Amygdala (tissue), 56 donors: ENCODE data around the gene RUNDC3A.

ENCODE experiments used
- DNase-seq, 56 donors: peaks; one replicate each; lab custom pipeline; 2025; lab: John Stamatoyannopoulos, UW

RUNDC3A gene

DNA sequence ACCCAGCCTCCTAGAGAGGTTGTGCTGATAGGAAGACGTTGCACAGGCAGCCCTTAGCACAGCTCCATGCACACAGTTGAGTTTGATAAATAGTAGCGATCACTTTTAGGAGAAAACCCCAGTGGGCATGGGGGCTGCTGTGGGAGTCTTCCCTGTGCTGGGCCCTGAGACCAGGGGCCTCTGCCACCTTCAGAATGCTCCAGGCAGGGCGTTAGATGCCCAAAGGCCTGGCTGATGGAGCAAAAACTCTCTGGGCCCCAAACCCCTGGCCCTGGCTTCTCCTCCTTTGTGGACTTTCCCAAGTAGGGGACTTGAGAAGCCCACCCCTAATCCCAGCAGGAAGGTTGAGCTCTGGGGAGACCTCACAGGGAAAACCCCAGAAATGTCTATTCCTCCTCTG lies 26.1 kb upstream of the RUNDC3A start:
- DNase-seq: no peak

DNA sequence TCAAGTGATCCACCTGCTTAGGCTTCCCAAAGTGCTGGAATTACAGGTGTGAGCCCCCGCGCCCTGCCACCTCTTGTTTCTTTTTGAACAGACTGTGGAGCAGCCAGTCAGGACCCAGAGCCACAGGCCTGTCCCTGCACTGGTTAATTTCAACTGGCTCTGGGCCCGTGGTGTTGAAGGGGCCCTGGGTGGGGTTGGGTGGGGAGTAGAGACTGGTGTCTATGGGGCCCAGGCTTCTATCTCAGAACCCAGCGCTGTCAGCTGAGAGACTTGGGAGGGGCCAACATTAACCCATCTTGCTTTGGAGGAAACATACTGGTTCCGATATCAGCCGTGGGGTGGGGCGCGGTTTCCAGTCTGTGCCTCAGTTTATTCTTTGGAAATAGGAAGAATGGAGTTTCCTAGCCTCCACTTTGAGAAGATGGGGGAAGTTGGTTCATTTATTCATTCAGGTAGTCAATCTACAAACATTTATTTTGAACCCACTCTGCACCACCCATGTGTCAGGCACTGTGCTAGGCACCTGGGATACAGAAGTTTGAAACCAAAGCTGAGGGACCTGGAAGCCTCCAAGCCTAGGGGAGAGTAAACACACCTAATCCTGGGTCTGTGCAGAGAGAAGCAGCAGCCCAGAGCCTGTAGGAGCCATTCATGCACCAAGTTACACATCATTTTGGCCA lies 24.9 kb upstream of the RUNDC3A start:
- no peak for DNase-seq

DNA sequence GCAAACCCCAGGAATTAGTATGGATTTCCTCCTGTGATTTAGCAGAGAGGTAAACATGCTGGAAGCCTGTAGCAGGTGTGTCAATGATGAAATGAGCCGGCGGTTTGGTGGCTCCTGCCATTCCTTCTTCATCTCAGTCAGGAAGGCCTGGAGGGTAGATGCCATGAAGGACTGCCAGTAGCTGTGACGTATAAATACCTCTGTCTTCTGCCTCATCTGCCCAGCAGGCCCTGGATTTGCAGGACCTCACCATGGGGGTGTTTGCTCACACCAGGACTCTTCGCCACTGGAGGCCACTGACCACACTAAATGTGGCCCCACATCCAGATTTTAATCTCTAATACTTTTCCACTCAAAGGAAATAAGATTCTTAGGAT lies 24.4 kb upstream of the RUNDC3A start:
- DNase-seq: no peak

DNA sequence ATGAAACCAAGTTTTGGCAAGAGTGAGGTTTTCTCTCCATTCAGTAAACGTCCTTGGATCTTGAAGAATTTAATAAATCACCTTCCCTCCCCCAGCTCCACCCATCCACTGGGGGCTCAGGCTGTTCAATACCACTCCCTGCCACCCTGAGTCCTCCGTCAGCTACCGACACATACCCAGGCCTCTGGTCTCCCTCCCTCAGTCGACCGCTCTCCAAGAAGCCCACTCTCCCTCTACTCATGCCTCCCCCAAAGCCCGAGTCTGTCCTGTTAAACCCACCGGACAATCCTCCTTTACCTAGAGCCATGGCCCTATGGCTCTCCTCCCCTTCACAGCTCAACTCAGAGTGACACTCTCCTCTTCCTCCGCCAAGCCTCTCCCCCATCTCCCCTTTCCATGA lies 20.8 kb upstream of the RUNDC3A start:
- no peak for DNase-seq

DNA sequence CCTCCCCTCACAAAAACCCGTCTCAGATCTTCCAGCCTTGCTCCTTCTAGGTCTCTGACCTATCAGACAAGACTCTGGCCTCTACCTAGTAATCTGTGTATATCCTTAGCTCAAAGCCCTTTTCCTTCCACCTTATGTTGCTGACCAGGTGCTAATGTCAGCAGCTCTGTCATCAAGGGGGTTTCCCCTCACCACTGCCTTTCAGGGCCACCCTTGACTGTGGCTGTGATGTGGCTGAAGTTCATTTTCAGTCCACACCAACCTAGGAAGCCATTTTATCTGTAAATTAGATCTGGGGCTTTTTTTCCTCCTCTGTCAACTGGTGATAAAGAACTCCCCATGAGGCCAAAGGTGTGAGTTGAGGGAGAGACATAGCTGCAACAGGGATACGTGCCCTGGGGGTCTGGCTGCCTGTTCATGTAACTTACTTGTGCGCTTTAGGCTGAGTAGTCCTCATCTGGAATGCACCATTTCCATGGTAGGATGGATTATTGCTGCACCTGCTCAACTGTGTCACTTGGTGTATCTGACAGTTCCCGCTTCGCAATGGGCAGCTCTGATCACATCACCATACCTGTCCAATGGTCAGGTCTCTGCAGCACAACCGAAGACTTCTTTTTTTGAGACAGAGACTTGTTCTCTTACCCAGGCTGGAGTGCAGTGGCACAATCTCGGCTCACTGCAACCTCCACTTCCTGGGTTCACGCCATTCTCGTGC lies 14.7 kb upstream of the RUNDC3A start:
- DNase-seq: no peak

DNA sequence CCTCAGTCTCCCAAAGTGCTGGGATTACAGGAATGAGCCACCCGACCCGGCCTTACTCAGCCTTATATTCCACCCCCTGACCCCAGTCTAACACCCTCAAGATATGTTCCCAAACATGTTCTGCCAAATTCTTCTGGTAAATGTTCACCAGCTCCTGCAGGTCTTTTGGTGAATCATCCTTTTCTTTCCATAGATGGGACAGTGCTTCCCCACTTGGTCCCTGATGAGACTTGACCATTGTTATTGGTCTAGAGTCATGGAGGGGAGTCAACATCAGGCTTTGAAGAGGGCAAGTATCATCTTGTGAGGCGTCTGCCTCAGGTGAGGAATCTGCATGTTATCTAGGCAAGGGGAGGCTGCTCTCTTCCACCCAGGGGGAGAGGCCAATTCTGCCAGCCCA lies 10.4 kb upstream of the RUNDC3A start:
- DNase-seq: no peak

DNA sequence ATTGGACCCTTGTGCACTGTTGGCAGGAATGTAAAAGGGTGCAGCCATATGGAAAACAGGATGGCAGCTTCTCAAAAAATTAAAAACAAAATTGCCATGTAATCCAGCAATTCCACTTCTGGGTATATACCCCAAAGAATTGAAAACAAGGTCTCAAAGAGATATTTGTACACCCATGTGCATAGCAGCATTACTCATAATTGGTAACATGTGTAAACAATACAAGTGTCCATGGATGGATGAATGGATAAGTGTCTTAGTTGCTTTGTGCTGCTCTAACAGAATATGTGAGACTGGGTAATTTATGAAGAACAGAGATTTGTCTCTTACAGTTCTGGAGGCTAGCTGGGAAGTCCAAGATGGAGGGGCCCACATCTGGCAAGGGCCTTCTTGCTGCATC lies 3.8 kb upstream of the RUNDC3A start:
- DNase-seq: no peak

DNA sequence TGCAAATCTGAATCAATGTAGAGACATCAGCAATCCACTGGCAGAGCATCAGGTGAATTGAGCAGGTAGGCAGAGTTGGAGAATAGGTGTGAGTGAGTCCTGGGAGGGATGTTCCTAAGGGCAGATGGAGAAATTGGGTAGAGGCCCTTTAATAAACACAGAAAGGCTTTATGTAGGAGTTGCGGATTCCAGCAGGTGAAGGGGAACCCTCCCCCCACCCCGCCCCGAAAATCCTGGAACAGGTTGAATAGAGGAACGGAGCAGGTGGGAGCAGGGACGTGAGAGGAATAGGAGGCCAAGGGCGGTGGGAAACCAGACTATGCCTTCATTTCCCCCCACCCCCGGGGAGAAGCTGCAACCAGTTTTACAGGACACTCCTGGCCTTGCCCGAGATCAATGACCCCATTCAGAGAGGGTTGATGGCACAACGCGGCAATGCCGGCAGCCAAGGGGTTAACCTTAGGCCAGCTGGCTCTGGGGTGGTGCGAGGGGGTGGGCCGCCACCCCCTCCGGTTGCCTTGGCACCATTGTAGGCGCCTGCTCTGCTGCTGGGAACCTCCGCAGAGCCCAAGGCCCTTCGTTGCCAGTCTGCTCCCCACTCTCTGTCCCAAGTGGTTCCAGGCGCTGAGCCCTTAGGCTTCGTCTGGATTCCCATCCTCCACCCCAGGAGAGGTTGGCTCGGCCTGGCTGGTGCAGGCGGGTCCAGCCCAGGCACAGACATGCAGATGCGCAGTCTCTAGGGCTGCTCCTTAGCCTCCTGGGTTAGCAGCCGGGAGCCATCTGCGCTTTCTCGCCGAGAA lies 814 bp upstream of the RUNDC3A start:
- DNase-seq: peak in 54 of 56 donors; percentile 21 to 87 (median 74)

DNA sequence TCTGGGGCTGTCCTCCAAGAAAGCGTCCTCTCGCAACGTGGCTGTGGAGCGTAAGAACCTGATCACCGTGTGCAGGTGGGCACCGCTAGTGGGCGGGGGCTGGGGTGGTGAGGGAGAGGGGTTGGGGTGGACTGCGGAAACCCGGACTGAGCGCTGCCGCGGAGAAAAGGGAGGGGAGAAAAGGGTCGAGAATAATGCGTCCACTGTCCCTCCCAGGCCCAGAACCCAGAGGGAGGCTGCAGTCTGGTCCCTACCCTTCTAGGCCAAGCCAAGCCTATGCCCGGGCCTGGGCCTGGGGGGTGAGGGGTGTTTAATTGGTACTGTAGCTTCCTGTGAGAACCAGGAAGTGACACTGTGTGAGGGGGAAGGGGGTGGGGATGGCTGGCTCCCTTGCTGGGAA lies 464 bp downstream of the RUNDC3A start:
- DNase-seq: peak in 30 of 56 donors; percentile 20 to 67 (median 50)

DNA sequence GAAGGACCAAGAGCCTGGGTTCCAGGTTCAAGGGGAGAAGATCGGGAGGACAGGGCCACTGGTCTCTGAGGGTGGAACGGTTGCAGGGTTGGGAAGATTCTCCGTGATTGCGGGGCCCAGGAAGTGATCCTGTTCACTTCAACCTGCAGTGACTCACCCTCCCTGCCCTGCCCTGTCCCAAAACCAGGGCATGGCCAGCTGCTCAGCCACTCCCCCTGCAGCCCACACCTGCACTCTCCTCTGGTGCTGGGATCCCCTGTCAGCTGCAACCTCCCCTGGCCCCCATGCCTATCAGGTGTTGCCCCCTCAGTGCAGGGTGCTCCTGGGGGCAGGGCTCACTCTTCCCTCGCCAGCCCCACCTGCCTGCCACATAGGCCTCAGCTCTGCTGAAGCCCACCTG lies 1.1 kb downstream of the RUNDC3A start:
- no peak for DNase-seq

DNA sequence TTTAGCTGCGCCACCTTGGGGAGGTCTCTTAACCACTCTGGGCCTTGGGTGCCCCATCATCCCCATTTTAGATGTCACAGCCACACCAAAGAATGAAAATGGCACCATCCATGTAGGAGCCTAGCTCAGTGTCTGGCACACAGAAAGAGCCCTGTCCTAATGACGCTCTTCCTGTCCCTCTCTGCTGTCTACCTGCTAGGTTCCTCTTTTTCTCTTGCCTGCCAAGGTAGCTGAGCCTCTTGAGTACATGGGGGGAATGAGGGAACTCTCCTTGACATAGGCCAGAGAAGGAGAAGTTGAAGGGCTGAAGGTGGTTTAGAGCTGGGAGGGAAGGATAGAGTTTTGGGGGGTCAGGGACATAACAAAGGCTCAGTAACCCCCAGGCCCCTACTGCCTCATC lies 1.8 kb downstream of the RUNDC3A start:
- no peak for DNase-seq

DNA sequence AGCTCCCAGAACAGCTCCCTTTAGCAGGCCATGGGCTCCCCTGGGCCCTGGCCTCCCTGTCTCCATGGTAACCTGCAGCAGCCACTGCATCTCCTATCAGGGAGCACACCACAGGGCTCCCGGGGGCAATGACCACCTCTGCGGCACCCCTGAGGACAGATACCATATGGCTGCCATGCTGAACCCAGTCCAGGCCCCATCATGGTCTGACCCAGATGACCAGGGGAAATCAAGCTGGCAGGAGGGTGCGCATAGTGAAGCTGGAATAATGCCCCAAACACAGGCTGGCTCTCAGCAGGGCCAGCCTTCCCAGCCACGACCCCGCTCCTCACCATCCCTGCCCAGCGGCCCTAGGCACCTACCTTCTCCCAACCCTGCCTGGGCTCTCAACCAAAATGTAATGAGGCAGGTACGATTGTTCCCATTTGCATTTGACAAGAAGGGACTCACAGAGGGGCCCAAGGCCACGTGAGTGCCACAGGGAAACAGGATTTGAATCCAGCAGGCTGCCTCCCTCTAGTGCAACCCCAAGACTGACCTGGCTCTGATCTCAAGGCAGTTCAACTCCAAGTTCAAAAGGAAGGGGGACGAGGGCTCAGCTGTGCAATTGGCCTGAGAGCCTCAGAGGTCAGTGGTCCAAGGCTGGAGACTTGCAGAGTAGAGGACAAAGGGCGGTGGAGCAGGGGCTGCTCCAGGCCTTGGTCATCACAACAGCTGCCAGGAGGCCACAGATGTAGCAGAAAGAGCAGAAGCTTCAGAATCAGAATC lies 2.4 kb downstream of the RUNDC3A start:
- no peak for DNase-seq

DNA sequence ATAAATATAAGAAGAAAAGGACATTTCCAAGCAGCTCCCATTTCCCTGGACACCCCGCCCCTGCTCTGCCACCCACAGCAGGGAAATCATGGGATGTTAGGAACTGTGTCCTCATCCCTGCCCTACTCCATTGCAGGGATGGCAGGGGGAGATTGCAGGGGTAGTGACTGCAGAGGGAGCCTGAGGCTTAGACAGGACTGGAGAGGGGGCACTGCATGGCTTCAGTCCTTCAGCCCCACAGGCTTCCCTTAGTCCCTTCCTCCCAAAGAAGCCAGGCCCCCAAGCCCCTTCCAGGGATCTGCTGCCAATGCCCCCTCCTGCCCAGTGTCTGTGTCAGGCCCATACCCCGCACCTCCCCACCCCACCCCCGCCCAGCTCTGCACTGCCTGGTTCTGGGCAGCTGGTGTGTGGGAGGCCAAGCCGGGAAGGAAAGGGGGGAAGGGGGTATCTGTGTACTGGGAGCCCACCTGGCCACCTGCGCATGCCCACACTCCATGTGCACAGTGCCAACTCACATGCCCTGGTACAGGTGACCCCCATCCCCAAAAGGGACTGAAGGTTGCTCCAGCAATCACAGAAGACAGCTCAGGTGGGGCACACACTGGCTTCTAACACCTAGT lies 3.3 kb downstream of the RUNDC3A start:
- DNase-seq: peak in 4 of 56 donors; percentile 9 to 38 (median 30)

DNA sequence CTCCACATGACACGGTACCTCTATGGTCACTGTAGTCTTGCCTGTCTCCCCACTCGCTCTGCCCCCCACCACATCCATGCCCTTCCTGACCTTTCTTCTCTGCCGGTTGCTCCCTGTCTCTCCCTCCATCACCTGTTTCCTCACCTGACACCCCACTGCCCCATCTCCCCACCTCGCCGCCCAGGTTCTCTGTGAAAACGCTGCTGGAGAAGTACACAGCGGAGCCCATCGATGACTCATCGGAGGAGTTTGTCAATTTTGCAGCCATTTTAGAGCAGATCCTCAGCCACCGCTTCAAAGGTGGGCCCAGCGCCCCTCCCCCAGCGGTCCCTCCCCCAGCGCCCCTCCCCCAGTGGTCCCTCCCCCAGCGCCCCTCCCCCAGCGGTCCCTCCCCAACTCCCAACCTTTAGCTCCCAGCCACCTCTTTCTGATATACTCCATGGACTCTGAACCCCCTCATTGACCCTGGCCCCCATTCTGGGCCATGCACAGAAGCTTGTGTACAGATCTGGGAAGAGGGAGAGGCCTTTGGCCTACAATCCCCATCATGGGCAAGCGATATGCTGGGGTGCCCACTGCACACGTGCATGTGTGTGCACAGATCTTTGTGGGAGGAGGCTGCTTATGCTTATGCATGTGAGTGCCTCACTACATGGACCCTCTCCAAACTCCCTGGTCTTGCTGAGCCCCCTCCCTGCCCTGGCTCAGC lies 4.1 kb downstream of the RUNDC3A start:
- DNase-seq: no peak

DNA sequence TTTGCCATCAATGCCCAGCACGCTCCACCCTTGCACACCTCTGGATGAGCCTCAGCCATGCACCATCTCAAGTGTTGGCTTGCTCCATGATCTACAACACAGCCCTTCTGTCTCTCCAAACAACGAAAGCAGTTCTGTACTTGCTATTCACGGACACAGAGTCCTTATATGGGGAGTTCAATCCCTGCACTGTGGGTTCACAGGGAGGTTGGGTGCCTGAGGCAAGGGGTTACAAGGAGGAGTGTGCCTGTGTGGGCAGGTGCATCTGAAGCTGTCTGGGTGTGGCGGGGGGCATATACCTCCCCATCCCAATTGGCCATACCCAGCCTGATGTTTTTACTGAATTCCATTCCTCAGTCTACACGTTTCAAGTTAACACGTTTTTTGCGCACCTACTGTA lies 5.6 kb downstream of the RUNDC3A start:
- no peak for DNase-seq

DNA sequence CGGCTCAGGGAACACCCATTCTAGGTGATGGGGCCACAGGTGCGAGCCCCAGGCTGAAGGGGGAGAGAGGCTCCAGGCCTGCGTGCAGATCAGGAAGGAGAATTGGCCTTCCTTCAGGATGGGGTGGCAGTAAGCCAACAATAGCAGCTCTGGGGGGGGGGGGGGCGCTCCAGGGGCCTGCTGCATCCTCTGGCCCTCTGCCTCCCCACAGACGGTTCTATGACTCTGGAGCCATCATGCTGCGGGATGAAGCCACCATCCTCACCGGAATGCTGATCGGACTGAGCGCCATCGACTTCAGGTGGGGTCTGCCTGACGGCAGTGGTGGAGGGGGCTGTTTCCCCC lies 6.1 kb downstream of the RUNDC3A start:
- no peak for DNase-seq

DNA sequence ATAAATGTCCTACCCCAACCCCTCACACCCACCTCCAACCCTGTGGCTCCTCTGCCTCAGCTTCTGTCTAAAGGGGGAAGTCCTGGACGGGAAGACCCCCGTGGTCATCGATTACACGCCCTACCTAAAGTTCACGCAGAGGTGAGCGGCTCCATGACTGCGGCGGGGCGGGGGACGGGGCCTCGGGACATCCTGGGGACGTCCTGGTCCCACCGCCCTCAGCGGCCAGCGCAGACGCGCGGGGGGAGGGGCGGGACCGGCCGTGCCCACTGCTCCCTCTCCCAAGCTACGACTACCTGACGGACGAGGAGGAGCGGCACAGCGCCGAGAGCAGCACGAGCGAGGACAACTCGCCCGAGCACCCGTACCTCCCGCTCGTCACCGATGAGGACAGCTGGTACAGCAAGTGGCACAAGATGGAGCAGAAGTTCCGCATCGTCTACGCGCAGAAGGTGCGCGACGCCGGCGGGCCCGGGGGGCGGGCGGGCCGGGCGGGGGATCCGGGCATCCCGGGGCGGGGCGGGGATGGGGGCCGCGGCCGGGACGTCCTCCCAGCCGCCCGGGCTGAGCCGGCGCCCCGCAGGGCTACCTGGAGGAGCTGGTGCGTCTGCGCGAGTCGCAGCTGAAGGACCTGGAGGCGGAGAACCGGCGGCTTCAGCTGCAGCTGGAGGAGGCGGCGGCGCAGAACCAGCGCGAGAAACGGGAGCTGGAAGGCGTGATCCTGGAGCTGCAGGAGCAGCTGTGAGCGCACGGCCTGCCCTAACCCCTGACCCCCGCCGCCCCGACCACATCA lies 6.7 kb downstream of the RUNDC3A start:
- peak in 8 of 56 donors; percentile 13 to 39 (median 25) for DNase-seq

DNA sequence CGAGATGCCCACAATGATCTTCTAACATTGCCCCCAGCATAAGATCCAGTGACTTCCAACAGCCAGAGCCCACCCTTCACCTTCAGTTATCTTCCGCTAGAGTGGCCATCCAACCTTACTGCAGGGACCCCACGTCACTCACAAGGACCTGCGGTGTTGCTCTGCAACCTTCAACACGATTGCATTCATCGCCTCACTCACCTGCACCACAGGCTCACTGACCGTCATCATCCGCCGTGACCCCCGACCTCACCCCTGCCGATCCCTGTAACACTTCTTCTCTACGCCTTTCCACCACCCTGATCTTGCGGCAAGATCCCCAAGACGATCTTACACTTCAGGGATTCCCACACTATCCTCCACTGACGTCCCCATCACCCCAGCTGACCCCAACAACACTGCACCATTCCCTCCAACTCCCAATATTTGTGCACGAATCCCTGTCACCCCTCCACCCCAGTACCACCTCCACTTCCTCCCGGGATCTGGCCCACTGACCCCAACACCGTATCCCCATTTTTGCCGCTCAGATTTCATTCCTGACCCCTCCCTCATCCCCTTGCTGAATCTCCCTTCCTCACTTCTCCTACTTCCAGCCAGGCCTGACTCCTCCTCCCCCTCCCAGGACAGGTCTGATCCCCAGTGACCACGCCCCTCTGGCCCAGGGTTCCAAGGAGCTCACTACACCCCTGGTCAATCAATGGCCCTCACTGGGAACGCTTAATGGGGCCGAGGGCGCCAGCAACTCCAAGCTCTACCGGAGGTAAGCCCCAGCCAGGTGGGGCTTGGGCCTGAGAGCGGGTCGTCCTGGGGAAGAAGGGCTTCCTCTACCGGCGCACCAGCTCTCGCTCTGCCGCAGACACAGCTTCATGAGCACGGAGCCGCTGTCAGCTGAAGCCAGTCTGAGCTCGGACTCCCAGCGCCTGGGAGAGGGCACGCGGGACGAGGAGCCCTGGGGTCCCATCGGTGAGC lies 7.6 kb downstream of the RUNDC3A start:
- DNase-seq: no peak
